Measurements from ENCODE around the gene SDK1.

- TF ChIP-seq CTCF (IDR thresholded peaks at IDR 0.05), result no peak
- TF ChIP-seq POLR2A (IDR thresholded peaks at IDR 0.05), result no peak
Measured at GRCh38 chr7:3358991-3359390, 57.9 kb downstream of the SDK1 start.
